ENCODE results near the gene NOXO1.

The NOXO1 gene

GRCh38 chr16:1978476-1979120 lies 2.7 kb downstream of the NOXO1 start:
- peaks cover 5% of the 10 kb centered on the region for H3K79me2 ChIP-seq (ENCODE audit: insufficient read depth, low read length)
- H3K36me3 ChIP-seq (ENCODE audit: low read length), result no peaks in the 10 kb centered on the region
- no peaks in the 10 kb centered on the region for H3F3A ChIP-seq (ENCODE audit: insufficient read depth)
- no peaks in the 10 kb centered on the region for H4K20me1 ChIP-seq (ENCODE audit: low read depth, low read length)
- H3K27ac ChIP-seq (ENCODE audit: low read depth, low read length), result no peak overlapping the region
- no peak overlapping the region for H2AFZ ChIP-seq (ENCODE audit: low read depth, low read length, severe bottlenecking)
- no peaks in the 10 kb centered on the region for H3K9me2 ChIP-seq (replicated peaks; ENCODE audit: insufficient read depth, low read length)
- no peak overlapping the region for H3K4me2 ChIP-seq (ENCODE audit: low read depth, low read length, poor library complexity, severe bottlenecking)
- TF ChIP-seq EZH2phosphoT487 (conservative IDR thresholded peaks at IDR 0.05; ENCODE audit: low read length) (no peak), CTCF (IDR thresholded peaks at IDR 0.05; ENCODE audit: insufficient read depth, low read length, poor library complexity, severe bottlenecking) (no peak)
- no peaks in the 10 kb centered on the region for H3K27me3 ChIP-seq (ENCODE audit: low read length)
- no peak overlapping the region for H3K9ac ChIP-seq (ENCODE audit: low read length)
- no peak overlapping the region for H3K4me3 ChIP-seq (ENCODE audit: insufficient read depth, low read length, poor library complexity, severe bottlenecking)
- no peaks in the 10 kb centered on the region for H3K9me3 ChIP-seq (ENCODE audit: insufficient read depth, low read length)

- H3K4me3 ChIP-seq (ENCODE audit: insufficient read depth, low read length, poor library complexity, severe bottlenecking), result no peak overlapping the region
- H3K79me2 ChIP-seq (ENCODE audit: insufficient read depth, low read length), result peaks cover 10% of the 10 kb centered on the region
- TF ChIP-seq EZH2phosphoT487 (conservative IDR thresholded peaks at IDR 0.05; ENCODE audit: low read length) (no peak), CTCF (IDR thresholded peaks at IDR 0.05; ENCODE audit: insufficient read depth, low read length, poor library complexity, severe bottlenecking) (no peak)
- H3F3A ChIP-seq (ENCODE audit: insufficient read depth), result no peaks in the 10 kb centered on the region
- H3K9ac ChIP-seq (ENCODE audit: low read length), result no peak overlapping the region
- H3K36me3 ChIP-seq (ENCODE audit: low read length), result no peaks in the 10 kb centered on the region
- no peaks in the 10 kb centered on the region for H3K9me2 ChIP-seq (replicated peaks; ENCODE audit: insufficient read depth, low read length)
- no peaks in the 10 kb centered on the region for H3K9me3 ChIP-seq (ENCODE audit: insufficient read depth, low read length)
- no peak overlapping the region for H3K4me2 ChIP-seq (ENCODE audit: low read depth, low read length, poor library complexity, severe bottlenecking)
- H4K20me1 ChIP-seq (ENCODE audit: low read depth, low read length), result no peaks in the 10 kb centered on the region
- no peak overlapping the region for H3K27ac ChIP-seq (ENCODE audit: low read depth, low read length)
- H3K27me3 ChIP-seq (ENCODE audit: low read length), result no peaks in the 10 kb centered on the region
- no peak overlapping the region for H2AFZ ChIP-seq (ENCODE audit: low read depth, low read length, severe bottlenecking)
Observed at GRCh38 chr16:1977875-1978268, 3.4 kb downstream of the NOXO1 start.

GRCh38 chr16:1976951-1977874 lies 4.1 kb downstream of the NOXO1 start:
- H4K20me1 ChIP-seq (ENCODE audit: low read depth, low read length), result no peaks in the 10 kb centered on the region; the same call in 1 of the 2 replicates
- peaks cover 16% of the 10 kb centered on the region for H3K79me2 ChIP-seq (ENCODE audit: insufficient read depth, low read length)
- no peaks in the 10 kb centered on the region for H3K27me3 ChIP-seq (ENCODE audit: low read length)
- H2AFZ ChIP-seq (ENCODE audit: low read depth, low read length, severe bottlenecking), result no peak overlapping the region
- no peaks in the 10 kb centered on the region for H3K36me3 ChIP-seq (ENCODE audit: low read length)
- no peaks in the 10 kb centered on the region for H3F3A ChIP-seq (ENCODE audit: insufficient read depth)
- no peaks in the 10 kb centered on the region for H3K9me3 ChIP-seq (ENCODE audit: insufficient read depth, low read length)
- no peak overlapping the region for H3K27ac ChIP-seq (ENCODE audit: low read depth, low read length)
- H3K9ac ChIP-seq (ENCODE audit: low read length), result no peak overlapping the region
- no peak overlapping the region for H3K4me3 ChIP-seq (ENCODE audit: insufficient read depth, low read length, poor library complexity, severe bottlenecking)
- TF ChIP-seq CTCF (IDR thresholded peaks at IDR 0.05; ENCODE audit: insufficient read depth, low read length, poor library complexity, severe bottlenecking), result no peak
- TF ChIP-seq EZH2phosphoT487 (conservative IDR thresholded peaks at IDR 0.05; ENCODE audit: low read length), result no peak
- no peak overlapping the region for H3K4me2 ChIP-seq (ENCODE audit: low read depth, low read length, poor library complexity, severe bottlenecking)
- no peaks in the 10 kb centered on the region for H3K9me2 ChIP-seq (replicated peaks; ENCODE audit: insufficient read depth, low read length)
